ENCODE measurements around the gene C3.
"Not testable (repeated sequence)": the region's sequence is repeated elsewhere in the genome, so short reads cannot be mapped to it uniquely, and the experiment has no call there.

C3 gene

GRCh38 chr19:6654347-6655310, 65.8 kb downstream of the C3 start:
- no peak for DNase-seq

DNA sequence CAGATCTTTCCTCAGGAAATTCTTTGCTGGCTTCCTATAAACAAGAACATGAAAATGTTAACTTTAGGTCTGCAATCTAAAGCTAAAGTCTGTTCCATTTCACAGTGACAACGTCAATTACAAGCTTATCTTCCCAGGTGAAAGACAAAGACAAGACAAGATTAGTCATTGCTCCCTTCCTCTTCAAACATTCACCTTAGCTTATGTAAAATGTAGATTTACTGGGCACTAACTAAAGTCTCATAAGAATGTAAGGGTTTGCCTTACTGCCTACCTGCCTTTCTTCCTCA, 67.7 kb downstream of the C3 start:
- DNase-seq = no peak

DNA sequence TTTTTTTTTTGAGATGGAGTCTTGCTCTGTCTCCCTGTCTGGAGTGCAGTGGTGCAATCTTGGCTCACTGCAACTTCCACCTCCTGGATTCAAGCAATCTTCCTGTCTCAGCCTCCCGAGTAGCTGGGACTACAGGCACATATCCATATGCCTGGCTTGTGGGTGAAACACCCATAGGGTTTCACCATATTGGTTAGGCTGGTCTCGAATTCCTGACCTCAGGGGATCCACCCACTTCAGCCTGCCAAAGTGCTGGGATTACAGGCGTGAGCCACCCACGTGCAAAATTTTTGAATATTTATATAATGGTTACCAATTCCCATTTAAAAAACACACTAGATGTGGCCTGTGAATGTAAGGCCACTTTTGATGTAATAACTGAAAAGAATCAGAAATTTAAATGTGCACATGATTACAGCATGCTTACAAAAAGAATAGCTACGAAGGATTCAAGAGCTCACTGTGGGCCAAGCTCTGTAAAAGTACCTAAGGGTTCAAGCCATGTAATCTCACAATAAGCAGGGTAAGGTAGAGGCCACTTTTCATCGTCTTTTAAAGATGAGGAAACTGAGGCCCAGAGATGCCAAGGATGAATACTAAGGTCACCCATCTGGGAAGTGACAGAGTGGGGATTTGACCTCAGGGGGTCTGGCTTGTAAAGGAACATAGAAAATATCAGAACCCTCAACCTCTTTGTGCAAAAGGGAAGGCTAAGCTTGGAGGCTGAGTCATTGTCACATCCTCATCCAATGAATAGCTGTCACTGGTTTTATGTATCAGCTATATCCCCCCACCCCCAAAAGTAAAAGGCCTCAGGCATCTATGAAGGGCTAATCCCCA, 68.3 kb downstream of the C3 start:
- DNase-seq = no peak

GRCh38 chr19:6649185-6649584, 71.3 kb downstream of the C3 start:
- DNase-seq = no peak

- DNase-seq = no peak
These were observed 72.2 kb downstream of the C3 start for GRCh38 chr19:6648141-6648715.

- DNase-seq = no peak
These were observed 75.7 kb downstream of the C3 start for GRCh38 chr19:6644796-6645195.

GRCh38 chr19:6640333-6640732, 80.1 kb downstream of the C3 start:
- not testable (repeated sequence) for DNase-seq

- no peak for DNase-seq
These were observed 81.0 kb downstream of the C3 start for GRCh38 chr19:6639439-6639838.

DNA sequence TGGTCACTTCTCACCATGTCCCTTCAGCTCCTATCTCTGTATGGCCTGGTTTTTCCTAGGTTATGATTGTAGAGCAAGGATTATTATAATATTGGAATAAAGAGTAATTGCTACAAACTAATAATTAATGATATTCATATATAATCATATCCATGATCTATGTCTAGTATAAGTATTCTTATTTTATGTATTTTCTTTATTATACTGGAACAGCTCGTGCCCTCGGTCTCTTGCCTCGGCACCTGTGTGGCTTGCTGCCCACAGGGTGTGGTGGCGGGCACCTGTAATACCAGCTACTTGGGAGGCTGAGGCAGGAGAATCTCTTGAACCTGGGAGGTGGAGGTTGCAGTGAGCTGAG, 87.0 kb downstream of the C3 start:
- not testable (repeated sequence) for DNase-seq

DNA sequence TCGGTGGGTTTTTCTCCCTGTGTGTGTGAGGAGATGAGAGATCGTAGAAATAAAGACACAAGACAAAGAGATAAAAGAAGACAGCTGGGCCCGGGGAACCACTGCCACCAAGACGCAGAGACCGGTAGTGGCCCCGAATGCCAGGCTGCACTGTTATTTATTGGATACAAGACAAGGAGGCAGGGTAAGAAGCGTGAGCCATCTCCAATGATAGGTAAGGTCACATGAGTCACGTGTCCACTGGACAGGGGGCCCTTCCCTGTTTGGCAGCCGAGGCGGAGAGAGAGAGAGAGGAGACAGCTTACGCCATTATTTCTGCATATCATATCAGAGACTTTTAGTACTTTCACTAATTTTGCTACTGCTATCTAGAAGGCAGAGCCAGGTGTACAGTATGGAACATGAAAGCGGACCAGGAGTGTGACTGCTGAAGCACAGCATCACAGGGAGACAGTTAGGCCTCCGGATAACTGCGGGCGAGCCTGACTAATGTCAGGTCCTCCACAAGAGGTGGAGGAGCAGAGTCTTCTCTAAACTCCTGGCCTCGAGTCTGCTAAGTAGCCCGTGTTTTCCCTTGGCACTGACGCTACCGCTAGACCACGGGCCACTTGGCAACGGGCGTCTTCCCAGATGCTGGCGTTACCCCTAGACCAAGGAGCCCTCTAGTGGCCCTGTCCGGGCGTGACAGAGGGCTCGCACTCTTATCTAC, 87.5 kb downstream of the C3 start:
- DNase-seq = peak; percentile 0

GRCh38 chr19:6632002-6632621, 88.3 kb downstream of the C3 start:
- DNase-seq = peak; percentile 28
